Cerebellar nuclear complex (tissue), 1 donor: ENCODE measurements around the gene GPC3.

Experiments used
- DNase-seq, 2 experiments: peaks; one replicate each; lab custom pipeline; 2025; lab: John Stamatoyannopoulos, UW

Gene GPC3

GRCh38 chrX:133513123-133513522 is 472.3 kb downstream of the GPC3 start:
- DNase-seq = no peak

DNA sequence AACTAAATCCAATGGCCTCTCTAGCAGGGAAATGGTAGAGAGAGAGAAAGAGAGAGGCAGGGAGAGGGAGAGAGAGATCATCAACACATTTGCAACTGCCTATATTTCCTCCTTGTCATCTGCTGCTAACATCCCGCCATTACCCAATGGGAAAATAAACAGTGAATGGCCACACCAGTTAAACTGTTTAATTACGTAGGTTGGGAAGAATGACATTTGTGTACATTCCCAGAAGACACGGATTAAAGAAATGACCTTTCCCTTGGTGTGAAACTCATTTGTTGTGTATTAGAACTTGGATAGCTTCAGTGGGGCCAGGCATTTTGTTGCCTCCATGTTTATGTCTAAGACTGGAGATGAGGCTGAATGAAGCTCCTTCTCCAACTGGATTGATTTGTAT is 474.4 kb downstream of the GPC3 start:
- DNase-seq = no peak

DNA sequence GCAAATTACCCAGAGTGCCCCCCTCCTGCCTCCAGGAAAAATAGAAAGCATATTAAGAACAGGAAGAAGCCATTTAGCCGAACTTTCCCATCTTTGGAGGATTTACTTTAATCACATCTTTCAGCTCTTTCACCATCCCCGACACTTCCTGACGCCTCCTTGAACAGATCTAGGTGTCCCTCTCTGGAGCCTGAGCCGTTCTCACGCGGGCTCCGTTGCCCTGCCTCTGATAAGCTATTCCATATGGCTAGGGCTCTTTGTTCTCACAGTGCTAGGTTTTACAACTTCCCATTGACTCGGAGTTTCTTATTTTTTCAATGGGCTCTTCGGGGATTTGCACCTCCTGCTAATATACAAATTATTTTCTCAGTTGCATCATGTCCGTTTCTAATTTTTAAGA is 488.0 kb downstream of the GPC3 start:
- DNase-seq = no peak

GRCh38 chrX:133495464-133496391 is 489.7 kb downstream of the GPC3 start:
- DNase-seq = no peak

GRCh38 chrX:133493366-133493765 is 492.0 kb downstream of the GPC3 start:
- DNase-seq = no peak

DNA sequence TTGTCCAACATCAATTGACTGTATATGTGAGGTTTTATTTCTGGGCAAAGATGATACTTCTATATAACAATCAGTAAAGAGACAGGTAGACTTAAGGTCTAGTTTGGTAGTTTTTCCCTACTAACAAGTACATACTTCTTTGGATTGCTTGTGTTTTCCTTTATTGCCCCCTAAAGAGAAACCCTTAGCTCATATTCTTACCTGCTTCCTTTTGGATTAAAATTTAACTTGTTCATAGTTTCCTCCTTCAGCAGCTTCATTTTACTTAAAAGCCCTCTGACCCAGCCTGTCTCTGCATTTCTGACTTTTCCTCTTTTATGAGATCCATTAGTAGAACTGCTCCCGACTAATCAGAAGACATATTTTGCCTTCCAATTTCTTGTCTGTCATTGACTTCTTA is 494.4 kb downstream of the GPC3 start:
- DNase-seq = no peak
